GM18505 (cell line): ENCODE data around the gene MRFAP1L1.
"Not testable (repeated sequence)": the region's sequence is repeated elsewhere in the genome, so short reads cannot be mapped to it uniquely, and the experiment has no call there.

Source experiments
- ATAC-seq: cut with Tn5 transposase; IDR thresholded peaks from one replicate; pipeline ENCODE4 v1.9.1; 2021; ENCODE audit not compliant: unreplicated experiment
- POLR2A ChIP-seq: IDR thresholded peaks from 4 replicates; pipeline ENCODE4 v1.6.1; 2011; ENCODE audit warnings: borderline replicate concordance; ENCODE audit not compliant: insufficient read depth, insufficient read length; ENCODE audit errors: extremely low read depth

The MRFAP1L1 gene

DNA sequence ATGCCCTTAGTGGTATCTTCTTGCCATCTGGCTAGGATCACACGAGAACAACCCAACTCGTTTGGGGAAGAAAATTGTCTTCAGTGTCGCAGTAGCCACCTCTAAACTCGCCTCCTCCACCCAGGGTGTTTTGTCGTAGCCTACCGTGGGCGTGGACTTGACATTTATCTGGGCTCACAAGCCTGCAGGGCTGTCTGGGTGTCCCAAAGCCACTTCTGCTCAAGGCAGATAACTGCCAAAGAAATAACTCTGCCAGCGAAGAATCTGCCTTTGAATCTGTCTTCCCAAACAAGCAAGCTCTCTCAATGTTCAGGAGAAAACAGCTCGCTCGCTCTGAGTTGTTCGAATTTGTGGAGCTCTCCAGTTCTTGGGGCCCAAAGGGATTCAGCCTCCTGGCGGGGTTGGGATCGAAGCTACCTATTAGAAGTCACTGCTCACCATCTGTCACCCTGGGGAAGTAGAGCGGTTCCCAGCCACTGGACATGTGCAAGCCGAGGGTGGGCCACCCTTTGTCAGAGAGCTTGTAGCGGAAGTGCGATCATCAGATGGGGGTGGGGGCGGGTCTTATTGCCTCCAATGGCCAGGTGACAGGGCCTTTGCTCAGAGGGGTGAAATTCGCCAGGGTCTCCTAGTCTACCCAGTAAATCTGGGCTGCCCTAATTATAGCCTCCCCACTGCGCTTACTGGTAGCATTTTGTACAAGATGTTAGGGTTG, 21.1 kb upstream of the MRFAP1L1 start:
- no peak for ATAC-seq
- TF ChIP-seq POLR2A: no peak

DNA sequence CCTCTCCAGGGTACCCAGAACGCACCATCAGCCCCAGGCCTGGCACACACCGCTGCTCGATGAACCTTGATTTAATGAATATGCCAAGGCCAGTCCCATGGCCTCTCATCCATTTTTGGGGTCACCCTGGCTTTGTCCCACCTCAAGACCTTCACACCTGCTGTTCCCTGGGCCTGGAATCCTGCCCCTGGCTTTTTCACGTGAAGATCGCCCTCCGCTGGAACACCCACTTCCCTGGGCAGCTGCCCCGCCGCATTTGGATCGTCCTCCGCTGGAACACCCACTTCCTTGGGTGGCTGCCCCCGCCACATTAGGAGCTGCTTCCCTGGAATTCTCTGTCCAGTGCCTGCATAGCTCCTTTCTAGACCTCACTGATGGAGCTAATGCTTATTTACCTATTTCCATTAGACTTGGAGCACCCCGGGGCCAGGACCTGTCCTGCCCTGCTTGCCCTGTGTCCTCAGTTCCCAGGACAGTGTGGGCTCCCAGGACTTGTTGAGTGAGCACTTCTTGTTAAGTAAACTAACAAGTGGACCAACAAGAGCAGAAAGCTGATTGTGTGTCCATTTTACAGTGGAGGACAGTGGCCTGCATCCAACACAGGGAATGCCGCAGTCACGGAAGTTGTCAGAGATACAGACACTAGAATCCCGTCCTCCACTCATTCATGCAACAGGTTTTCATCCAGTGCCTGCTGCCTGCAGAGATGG, 18.8 kb upstream of the MRFAP1L1 start:
- TF ChIP-seq POLR2A: no peak
- no peak for ATAC-seq

DNA sequence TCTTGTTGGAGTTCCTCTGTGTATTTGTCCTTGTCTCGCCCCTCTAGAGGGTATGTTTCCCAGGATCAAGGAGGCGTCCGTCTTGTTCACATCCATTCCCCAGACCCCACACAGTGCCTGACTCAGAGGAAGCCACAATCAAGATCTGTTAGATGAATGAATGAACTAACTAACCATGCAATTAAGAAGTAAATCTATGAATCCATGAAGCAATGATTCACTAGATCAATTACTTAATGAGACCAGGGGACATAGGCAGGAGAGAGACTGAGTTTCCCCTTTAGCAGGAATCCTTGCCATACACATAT, 18.2 kb upstream of the MRFAP1L1 start:
- ATAC-seq: no peak
- no peak for TF ChIP-seq POLR2A

DNA sequence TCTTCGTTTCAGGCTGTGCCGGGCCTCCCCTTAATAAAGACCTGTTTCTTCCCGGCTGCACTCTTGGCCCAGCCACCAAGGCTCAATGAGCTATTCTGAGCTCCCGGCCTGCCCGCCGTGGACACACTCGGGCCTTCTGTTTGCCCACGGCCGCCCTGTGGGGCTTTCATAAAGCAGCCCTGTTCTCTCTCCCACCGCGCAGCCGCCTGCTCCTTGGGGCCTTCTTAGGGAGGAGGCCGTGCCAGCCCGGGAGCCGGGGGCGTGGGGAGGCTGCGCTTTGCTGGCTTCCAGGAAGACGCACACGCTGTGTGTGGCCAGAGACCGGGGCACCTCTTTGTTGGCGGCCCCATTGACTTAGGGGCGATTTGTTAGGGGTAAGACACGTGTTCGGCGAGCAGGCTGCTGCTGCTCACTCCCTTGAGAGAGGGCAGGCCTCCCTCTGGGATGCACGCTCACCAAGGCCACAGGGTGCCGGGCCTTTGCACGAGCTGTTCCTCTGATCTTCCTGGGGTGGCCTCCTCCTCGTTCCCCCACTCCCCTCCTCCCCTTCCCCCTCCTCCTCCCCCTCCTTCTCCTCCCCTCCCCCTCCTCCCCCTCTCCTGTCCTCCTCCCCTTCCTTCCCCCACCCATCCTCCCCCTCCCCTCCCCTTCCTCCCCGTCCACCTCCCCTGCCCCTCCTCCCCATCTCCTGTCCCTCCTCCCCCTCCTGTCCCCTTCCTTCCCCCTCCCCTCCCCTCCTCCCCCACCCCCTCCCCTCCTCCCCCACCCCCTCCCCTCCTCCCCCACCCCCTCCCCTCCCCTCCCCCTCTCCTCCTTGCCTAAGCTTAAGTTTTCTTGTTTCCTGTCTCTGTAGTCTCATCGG, 17.6 kb upstream of the MRFAP1L1 start:
- TF ChIP-seq POLR2A: no peak
- ATAC-seq: no peak

DNA sequence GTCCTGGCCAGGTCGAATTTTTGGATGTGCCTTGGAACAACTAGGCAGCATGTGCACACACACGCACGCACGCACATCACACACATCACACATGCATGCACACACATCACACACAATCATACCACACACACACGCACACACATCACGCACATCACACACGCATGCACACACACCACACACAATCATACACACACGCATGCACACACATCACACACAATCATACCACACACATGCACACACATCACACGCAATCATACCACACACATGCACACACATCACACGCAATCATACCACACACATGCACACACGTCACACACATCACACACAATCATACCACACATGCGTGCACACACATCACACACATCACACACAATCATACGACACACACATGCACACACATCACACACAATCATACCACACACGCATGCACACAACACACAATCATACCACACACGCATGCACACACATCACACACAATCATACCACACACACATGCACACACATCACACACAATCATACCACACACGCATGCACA, 15.8 kb upstream of the MRFAP1L1 start:
- not testable (repeated sequence) for ATAC-seq

DNA sequence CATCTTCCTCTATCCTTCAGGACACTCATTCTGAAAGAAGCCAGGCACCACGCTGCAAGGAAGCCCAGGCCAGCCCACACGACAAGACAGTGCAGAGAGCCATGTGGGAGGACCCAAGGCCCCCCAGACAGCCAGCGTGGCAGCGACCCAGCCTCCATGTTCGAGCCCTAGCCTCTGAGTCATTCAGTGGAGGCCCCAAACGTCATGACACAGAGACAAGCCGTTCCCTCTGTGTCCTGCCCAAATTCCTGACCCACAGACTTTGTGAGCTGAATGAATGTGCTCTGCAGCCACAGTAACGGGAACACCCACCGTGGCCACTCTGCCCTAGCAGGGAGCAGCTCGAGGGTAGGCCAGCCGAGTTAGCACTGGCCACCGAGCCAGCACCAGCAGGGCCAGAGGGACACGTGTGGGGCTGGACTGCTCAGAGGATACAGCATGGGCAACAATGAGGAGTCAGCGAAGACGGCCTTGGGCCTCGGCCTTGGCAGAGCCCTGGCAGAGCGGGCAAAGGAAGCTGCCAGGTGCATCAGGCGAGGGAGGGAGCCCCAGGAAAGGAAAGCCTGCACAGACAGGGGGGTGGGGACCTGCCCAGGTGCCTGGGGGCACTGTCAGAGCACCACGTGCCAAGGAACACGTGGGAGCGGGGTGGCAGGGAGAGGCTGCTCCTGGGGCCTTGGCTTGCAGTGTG, 14.9 kb upstream of the MRFAP1L1 start:
- ATAC-seq: no peak
- no peak for TF ChIP-seq POLR2A

DNA sequence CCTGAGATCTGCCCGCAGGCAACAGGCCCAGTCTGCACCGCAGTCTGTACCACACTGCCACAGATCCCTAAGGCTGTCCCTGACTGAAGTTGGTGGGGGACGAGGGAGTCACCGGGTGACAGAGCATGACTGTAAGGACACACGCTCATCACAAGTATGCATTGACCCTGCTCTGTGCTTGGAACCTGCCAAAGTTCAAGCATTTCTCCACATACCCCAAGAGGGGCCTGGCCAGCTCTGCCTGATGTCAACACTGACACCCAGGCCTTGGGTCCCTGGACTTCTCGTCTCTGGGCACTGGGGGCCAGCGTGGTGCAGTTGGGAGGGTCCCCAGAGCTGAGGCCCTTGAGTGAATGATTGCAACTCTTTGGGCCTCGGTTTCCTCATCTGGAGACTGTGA, 14.2 kb upstream of the MRFAP1L1 start:
- ATAC-seq: no peak
- TF ChIP-seq POLR2A: no peak

DNA sequence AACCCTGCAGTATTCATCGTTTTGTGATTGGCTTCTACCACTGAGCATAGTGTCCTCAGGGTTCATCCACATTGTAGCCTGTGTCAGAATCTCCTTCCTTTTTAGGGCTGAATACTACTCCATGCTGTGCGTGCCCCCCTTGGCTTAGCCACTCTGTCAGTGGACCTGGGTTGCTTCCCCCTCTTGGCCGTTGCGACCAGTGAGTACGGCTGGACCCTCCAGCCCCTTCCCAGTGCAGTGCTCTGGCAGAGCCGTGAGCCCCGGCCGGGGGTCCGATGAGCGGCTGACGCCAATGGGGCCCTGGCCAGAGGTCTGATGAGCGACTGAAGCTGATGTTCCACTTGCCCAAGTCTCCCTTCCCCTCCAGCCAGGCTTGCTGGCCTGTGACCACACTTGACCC, 13.2 kb upstream of the MRFAP1L1 start:
- TF ChIP-seq POLR2A: no peak
- no peak for ATAC-seq

DNA sequence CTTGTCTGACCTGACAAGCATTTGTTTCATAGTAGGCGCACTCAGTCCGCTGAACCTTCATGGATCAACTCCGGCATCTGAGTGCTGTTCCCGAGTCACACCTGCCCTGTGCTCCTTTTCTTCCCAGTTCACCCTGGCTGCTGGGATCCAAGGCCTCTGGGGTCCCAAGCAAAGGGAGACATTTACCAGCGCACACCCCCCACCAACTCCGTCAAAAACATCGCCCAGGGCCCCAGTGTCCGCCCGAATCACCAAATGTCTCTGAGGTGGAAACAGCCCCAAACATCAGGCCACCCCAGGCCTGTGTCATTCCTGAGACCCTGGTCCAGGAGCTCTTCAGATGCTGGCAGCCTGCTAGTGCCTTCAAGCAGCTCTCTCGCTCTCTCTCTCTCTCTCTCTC, 11.5 kb upstream of the MRFAP1L1 start:
- no peak for TF ChIP-seq POLR2A
- ATAC-seq: no peak

DNA sequence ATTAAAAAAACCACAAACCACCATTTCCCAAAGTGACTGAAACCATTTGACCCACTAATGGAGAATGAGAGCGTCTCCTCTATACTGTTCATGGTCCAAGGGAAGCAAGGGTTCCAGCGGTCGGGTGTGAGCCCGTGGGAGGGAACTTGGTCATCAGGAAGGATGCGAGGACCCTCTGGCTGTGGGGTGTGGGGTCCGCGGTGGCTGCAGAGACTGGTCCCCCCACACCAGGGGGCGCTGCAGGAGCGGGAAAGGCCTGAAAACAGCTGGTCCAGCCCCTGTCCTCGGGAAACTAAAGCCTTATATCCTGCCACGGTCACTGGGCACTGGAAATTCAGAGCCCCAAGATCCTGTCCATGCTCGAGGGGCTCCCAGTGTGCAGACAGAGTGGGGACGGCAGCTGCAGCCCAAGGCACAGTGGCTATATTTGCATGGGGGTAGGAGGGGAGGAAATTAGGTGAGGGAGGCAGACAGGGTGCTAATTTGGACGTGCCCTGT, 10.6 kb upstream of the MRFAP1L1 start:
- ATAC-seq: no peak
- no peak for TF ChIP-seq POLR2A

DNA sequence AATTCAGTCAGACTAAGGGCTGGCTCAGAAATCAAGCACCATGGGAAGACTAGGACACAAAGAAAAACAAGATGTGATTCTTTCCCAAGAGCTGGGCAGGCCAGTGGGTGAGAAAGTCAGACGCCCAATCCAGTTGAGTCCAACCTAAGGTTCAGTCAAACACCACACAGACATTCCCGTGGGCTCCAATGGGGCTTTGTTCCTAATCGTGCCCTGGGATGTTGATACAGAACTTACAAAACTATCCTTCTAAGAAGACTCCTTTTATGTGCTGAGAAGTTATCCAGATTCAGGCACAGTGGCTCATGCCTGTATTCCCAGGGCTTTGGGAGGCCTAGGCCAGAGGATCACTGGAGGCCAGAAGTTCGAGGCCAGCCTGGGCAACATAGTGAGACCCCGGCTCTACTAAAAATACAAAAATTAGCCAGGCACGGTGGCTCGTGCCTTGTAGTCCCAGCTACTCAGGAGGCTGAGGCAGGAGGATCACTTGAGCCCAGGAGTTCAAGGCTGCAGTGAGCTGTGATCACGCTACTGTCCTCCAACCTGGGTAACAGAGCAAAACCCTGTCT, 10.0 kb upstream of the MRFAP1L1 start:
- no peak for ATAC-seq
- TF ChIP-seq POLR2A: no peak

DNA sequence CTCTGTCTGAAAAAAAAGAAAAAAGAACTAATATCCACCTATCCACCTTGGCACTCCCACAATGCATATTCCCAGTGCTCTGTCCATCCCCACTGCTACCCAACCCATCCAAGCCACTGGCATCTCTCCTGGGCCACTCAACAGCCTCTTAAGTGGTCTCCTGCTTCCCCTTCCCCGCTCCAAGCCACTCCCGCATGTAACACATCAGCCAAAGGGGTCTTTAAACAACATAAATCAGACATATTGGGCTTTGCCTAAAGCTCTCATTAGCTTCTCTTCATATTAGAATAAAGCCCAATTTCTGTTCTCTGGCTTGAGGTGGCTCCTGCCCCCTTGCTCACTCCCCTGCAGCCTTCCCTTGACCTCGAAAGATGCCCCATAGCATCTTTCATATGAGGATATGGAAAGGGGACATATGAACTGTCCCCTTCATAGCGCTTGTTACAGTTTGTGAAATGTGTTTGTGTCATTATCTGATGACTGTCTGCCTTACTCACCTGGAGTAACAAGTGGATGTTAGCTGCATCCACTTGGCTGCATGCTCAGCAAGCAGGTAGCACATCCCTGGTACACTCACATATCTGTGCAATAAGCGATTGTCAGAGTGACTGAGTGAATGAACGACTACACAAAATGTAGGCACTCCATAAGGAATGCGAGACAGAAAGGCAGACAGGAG, 9.4 kb upstream of the MRFAP1L1 start:
- no peak for TF ChIP-seq POLR2A
- no peak for ATAC-seq

DNA sequence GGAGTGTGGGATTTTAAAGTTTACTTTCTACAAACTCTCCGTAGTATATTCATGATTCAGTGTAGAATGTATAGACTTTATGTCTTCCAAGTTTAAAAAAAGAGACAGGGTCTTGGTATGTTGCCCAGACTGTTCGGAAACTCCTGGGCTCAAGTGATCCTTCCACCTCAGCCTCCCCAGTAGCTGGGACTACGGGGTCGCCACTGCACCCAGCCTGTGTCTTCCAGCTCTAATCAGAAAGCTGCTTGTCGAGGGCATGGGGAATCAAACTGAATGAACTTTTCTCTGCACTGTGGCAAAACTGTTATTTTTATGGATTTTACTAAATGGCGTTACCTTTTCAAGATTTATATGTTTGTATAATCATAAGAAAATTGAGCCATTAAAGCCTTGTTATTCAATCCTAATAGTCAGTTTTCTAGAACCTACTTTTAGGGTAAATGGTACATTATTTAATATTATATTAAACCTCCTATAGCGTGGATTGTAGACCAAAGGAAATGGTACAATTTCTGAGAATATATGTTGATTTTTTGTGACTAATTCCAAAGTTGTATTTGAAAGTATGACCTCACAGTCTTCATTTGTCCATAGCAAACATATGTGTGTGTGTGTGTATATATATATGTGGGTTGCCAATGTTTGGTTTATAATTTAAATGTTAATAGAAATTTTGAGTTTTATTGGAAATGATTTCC, 7.4 kb upstream of the MRFAP1L1 start:
- TF ChIP-seq POLR2A: no peak
- ATAC-seq: no peak
